ENCODE measurements around the gene NPAS3. TPM values are rescaled to one million over a fixed set of nuclear protein-coding genes. Genes with fewer than 3 reads are reported as not detected.

Gene NPAS3
- total and polyA plus RNA-seq, 2 donors (not counting 3 experiments of a cell fraction or from before 2014, with no cell fraction given) = 0.10 to 0.13 TPM

- Histone ChIP-seq H3K4me1 (ENCODE audit: control insufficient read depth, extremely low read depth, insufficient read depth, low read length) (peaks cover 44% of the 10 kb centered on the region), H3K27me3 (ENCODE audit: control insufficient read depth in 2 of 2, insufficient read depth in 2 of 2, low read length in 2 of 2) (no peaks in the 10 kb centered on the region), H3K9me3 (replicated peaks; ENCODE audit: control insufficient read depth, insufficient read depth, low read length) (no peaks in the 10 kb centered on the region), H3K4me3 (replicated peaks in 1 of 3; ENCODE audit: insufficient read depth in 1 of 3, low read depth in 1 of 3, low read length in 3 of 3) (no peak overlapping the region), H2AFZ (ENCODE audit: low read depth, low read length) (no peak overlapping the region), H3K4me2 (ENCODE audit: insufficient read depth, low read length) (no peak overlapping the region), H4K20me1 (replicated peaks; ENCODE audit: control insufficient read depth, extremely low read depth, insufficient read depth, low read length) (no peaks in the 10 kb centered on the region), H3K9ac (replicated peaks; ENCODE audit: extremely low read depth, insufficient read depth, low read length) (no peak overlapping the region), H3K9me1 (replicated peaks; ENCODE audit: control insufficient read depth, extremely low read depth, insufficient read depth, low read length) (no peaks in the 10 kb centered on the region), H3K79me2 (ENCODE audit: control insufficient read depth, insufficient read depth, low read length) (no peaks in the 10 kb centered on the region), H3K27ac (ENCODE audit: insufficient read depth, low read depth, low read length) (no peak overlapping the region), H3K36me3 (ENCODE audit: control insufficient read depth in 2 of 2, extremely low read depth in 1 of 2, insufficient read depth in 2 of 2, low read length in 2 of 2) (no peaks in the 10 kb centered on the region)
- no peak for TF ChIP-seq POLR2A (IDR thresholded peaks at IDR 0.05; ENCODE audit: low read depth, low read length)
- TF ChIP-seq JUN (IDR thresholded peaks at IDR 0.05; ENCODE audit: borderline replicate concordance, insufficient read depth, insufficient read length, low read depth) = no peak
- TF ChIP-seq POLR2AphosphoS5 (IDR thresholded peaks at IDR 0.05; ENCODE audit: insufficient read depth, low read depth, low read length) = no peak
- intact Hi-C loops (cut with micrococcal nuclease) (no loop called here), dilution Hi-C loops (cut with MboI; ENCODE audit: extremely low pct_ligation_motif_present, low sequenced_read_pairs) (loop anchor here (25.0 kb wide), 1 partner anchor 135 kb away; no protein-coding TSS in a partner anchor)
- CTCF ChIA-PET = interaction anchor here (1.0 to 2.1 kb wide), 5 partner anchors 10 to 177 kb away, joined by 3 to 7 read pairs (median 4); no protein-coding TSS in a partner anchor
- FAIRE-seq (no peak), DNase-seq (ENCODE audit: low read depth, low spot score) (no peak)
- POLR2A ChIA-PET = no interaction called here
- BruUV-seq (replicated peaks) = no TSS peak
Observed at GRCh38 chr14:33652566-33653307, 714.1 kb downstream of the NPAS3 start.

- no peaks in the 10 kb centered on the region for H3K36me3 ChIP-seq (ENCODE audit: control insufficient read depth in 2 of 2, extremely low read depth in 1 of 2, insufficient read depth in 2 of 2, low read length in 2 of 2)
- no peak overlapping the region for H3K4me3 ChIP-seq (replicated peaks in 1 of 3; ENCODE audit: insufficient read depth in 1 of 3, low read depth in 1 of 3, low read length in 3 of 3)
- FAIRE-seq = no peak
- ChIA-PET POLR2A (no interaction called here), CTCF (interaction anchor here (1.3 to 2.1 kb wide), 4 partner anchors 9 to 177 kb away, joined by 3 to 7 read pairs (median 5); no protein-coding TSS in a partner anchor)
- dilution Hi-C loops (cut with MboI; ENCODE audit: extremely low pct_ligation_motif_present, low sequenced_read_pairs) (loop anchor here (25.0 kb wide), 1 partner anchor 134 kb away; no protein-coding TSS in a partner anchor), intact Hi-C loops (cut with micrococcal nuclease) (no loop called here)
- H3K27ac ChIP-seq (ENCODE audit: insufficient read depth, low read depth, low read length) = no peak overlapping the region
- BruUV-seq (replicated peaks) = no TSS peak
- H2AFZ ChIP-seq (ENCODE audit: low read depth, low read length) = no peak overlapping the region
- no peak for DNase-seq (ENCODE audit: low read depth, low spot score)
- peaks cover 42% of the 10 kb centered on the region for H3K4me1 ChIP-seq (ENCODE audit: control insufficient read depth, extremely low read depth, insufficient read depth, low read length)
- H3K9me3 ChIP-seq (replicated peaks; ENCODE audit: control insufficient read depth, insufficient read depth, low read length) = no peaks in the 10 kb centered on the region
- H3K9me1 ChIP-seq (replicated peaks; ENCODE audit: control insufficient read depth, extremely low read depth, insufficient read depth, low read length) = no peaks in the 10 kb centered on the region
- no peak overlapping the region for H3K9ac ChIP-seq (replicated peaks; ENCODE audit: extremely low read depth, insufficient read depth, low read length)
- H4K20me1 ChIP-seq (replicated peaks; ENCODE audit: control insufficient read depth, extremely low read depth, insufficient read depth, low read length) = no peaks in the 10 kb centered on the region
- no peak overlapping the region for H3K4me2 ChIP-seq (ENCODE audit: insufficient read depth, low read length)
- no peak for TF ChIP-seq JUN (IDR thresholded peaks at IDR 0.05; ENCODE audit: borderline replicate concordance, insufficient read depth, insufficient read length, low read depth)
- no peak for TF ChIP-seq GATA2 (IDR thresholded peaks at IDR 0.05; ENCODE audit: insufficient read depth, insufficient read length, low read depth, low read length)
- TF ChIP-seq FOS (IDR thresholded peaks at IDR 0.05; ENCODE audit: borderline replicate concordance, insufficient read depth, low read length) = no peak
- no peak for TF ChIP-seq EZH2 (IDR thresholded peaks at IDR 0.05; ENCODE audit: borderline replicate concordance, low read depth, low read length, severe bottlenecking)
- no peak for TF ChIP-seq MYC (IDR thresholded peaks at IDR 0.05; ENCODE audit: low read depth, low read length)
- no peak for TF ChIP-seq POLR2AphosphoS5 (IDR thresholded peaks at IDR 0.05; ENCODE audit: insufficient read depth, low read depth, low read length)
- no peak for TF ChIP-seq MAX (IDR thresholded peaks at IDR 0.05; ENCODE audit: insufficient read depth, insufficient read length)
- TF ChIP-seq CTCF (IDR thresholded peaks at IDR 0.05; ENCODE audit: extremely low read depth in 1 of 2, insufficient read depth in 1 of 2, low read depth in 1 of 2, low read length in 2 of 2) = no peak
- no peak for TF ChIP-seq POLR2A (IDR thresholded peaks at IDR 0.05; ENCODE audit: low read depth, low read length)
- H3K27me3 ChIP-seq (ENCODE audit: control insufficient read depth in 2 of 2, insufficient read depth in 2 of 2, low read length in 2 of 2) = no peaks in the 10 kb centered on the region
- no peaks in the 10 kb centered on the region for H3K79me2 ChIP-seq (ENCODE audit: control insufficient read depth, insufficient read depth, low read length)
Observed at GRCh38 chr14:33653308-33653695, 714.6 kb downstream of the NPAS3 start.

All from endothelial cell of umbilical vein (primary cell).